SKM-1 treated with dmso at 0.1 percent for 144 hours (cell line): ENCODE data around the gene LCE3A.

ENCODE experiments used
- DNase-seq: peaks from one replicate; lab custom pipeline; 2025; ENCODE audit not compliant: unreplicated experiment; lab: John Stamatoyannopoulos, UW

Gene LCE3A

DNA sequence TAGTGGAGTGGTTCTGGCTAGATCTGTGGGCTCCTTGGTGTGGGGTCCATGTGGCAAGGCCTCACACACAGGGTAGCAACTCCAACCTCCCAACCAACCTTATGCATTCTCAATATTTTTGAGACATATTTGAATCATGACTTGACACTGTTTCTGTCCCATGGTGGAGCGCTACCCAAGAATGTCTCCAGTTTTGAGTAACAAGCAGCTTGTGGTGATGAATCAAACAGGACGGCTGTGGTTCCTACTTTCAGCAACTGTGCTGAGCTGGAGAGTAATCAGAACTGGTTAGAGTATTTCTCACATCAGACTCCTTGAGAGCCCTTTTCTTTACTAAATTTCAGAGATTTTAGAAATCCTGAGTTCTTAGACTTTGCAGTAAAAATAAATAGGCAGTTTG is 45.7 kb downstream of the LCE3A start:
- DNase-seq, result no peak
